ENCODE data around the gene TRIO.

TRIO gene

GRCh38 chr5:14258840-14259239 is 115.7 kb downstream of the TRIO start:
- no peaks in the 10 kb centered on the region for H3K36me3 ChIP-seq (replicated peaks; ENCODE audit: insufficient read depth, low read length)
- no peak overlapping the region for H3K4me3 ChIP-seq (ENCODE audit: low read length)
- no peak overlapping the region for H3K4me2 ChIP-seq (ENCODE audit: low read depth, low read length)
- no peak overlapping the region for H2AFZ ChIP-seq (ENCODE audit: low read length)
- H3K9ac ChIP-seq (ENCODE audit: low read length) = no peak overlapping the region
- TF ChIP-seq EZH2phosphoT487 (IDR thresholded peaks at IDR 0.05; ENCODE audit: low read length) = no peak
- TF ChIP-seq CTCF (IDR thresholded peaks at IDR 0.05; ENCODE audit: low read length) = no peak
- no peak for TF ChIP-seq EZH2 (optimal IDR thresholded peaks at IDR 0.05; ENCODE audit: low read depth, low read length)
- H3K4me1 ChIP-seq (ENCODE audit: low read length) = no peaks in the 10 kb centered on the region
- peaks cover 65% of the 10 kb centered on the region for H3K79me2 ChIP-seq (ENCODE audit: low read length)
- H3K27me3 ChIP-seq (replicated peaks; ENCODE audit: insufficient read depth, low read length) = no peaks in the 10 kb centered on the region
- no peak for DNase-seq
- H3K9me3 ChIP-seq (replicated peaks; ENCODE audit: insufficient read depth, low read length) = no peaks in the 10 kb centered on the region
- H3K27ac ChIP-seq (ENCODE audit: low read length) = no peak overlapping the region
- H3F3A ChIP-seq (ENCODE audit: insufficient read depth, low read length) = no peaks in the 10 kb centered on the region
- H3K9me2 ChIP-seq (replicated peaks; ENCODE audit: insufficient read depth, low read length) = no peaks in the 10 kb centered on the region
- no peaks in the 10 kb centered on the region for H4K20me1 ChIP-seq (ENCODE audit: insufficient read depth, low read length)

- no peak overlapping the region for H2AFZ ChIP-seq (ENCODE audit: low read length)
- no peak overlapping the region for H3K27ac ChIP-seq (ENCODE audit: low read length)
- no peaks in the 10 kb centered on the region for H3K9me2 ChIP-seq (replicated peaks; ENCODE audit: insufficient read depth, low read length)
- H3K9ac ChIP-seq (ENCODE audit: low read length) = no peak overlapping the region
- H3K27me3 ChIP-seq (replicated peaks; ENCODE audit: insufficient read depth, low read length) = no peaks in the 10 kb centered on the region
- DNase-seq = no peak
- no peak overlapping the region for H3K4me3 ChIP-seq (ENCODE audit: low read length)
- H3K79me2 ChIP-seq (ENCODE audit: low read length) = peaks cover 62% of the 10 kb centered on the region
- H3K4me1 ChIP-seq (ENCODE audit: low read length) = peaks cover 5% of the 10 kb centered on the region
- H3K36me3 ChIP-seq (replicated peaks; ENCODE audit: insufficient read depth, low read length) = no peaks in the 10 kb centered on the region
- TF ChIP-seq CTCF (IDR thresholded peaks at IDR 0.05; ENCODE audit: low read length) (no peak), EZH2phosphoT487 (IDR thresholded peaks at IDR 0.05; ENCODE audit: low read length) (no peak), EZH2 (optimal IDR thresholded peaks at IDR 0.05; ENCODE audit: low read depth, low read length) (no peak)
- no peak overlapping the region for H3K4me2 ChIP-seq (ENCODE audit: low read depth, low read length)
- H3K9me3 ChIP-seq (replicated peaks; ENCODE audit: insufficient read depth, low read length) = no peaks in the 10 kb centered on the region
- H4K20me1 ChIP-seq (ENCODE audit: insufficient read depth, low read length) = no peaks in the 10 kb centered on the region
- no peaks in the 10 kb centered on the region for H3F3A ChIP-seq (ENCODE audit: insufficient read depth, low read length)
These were observed 117.5 kb downstream of the TRIO start for GRCh38 chr5:14260637-14261036.

GRCh38 chr5:14261235-14261634 is 118.1 kb downstream of the TRIO start:
- DNase-seq = no peak
- Histone ChIP-seq H3K4me3 (ENCODE audit: low read length) (no peak overlapping the region), H3K79me2 (ENCODE audit: low read length) (peaks cover 66% of the 10 kb centered on the region), H3K36me3 (replicated peaks; ENCODE audit: insufficient read depth, low read length) (no peaks in the 10 kb centered on the region), H3K4me2 (ENCODE audit: low read depth, low read length) (no peak overlapping the region), H3K27me3 (replicated peaks; ENCODE audit: insufficient read depth, low read length) (no peaks in the 10 kb centered on the region), H3K9ac (ENCODE audit: low read length) (no peak overlapping the region), H3K9me3 (replicated peaks; ENCODE audit: insufficient read depth, low read length) (no peaks in the 10 kb centered on the region), H2AFZ (ENCODE audit: low read length) (no peak overlapping the region), H3K4me1 (ENCODE audit: low read length) (peaks cover 5% of the 10 kb centered on the region), H3K9me2 (replicated peaks; ENCODE audit: insufficient read depth, low read length) (no peaks in the 10 kb centered on the region), H4K20me1 (ENCODE audit: insufficient read depth, low read length) (no peaks in the 10 kb centered on the region), H3K27ac (ENCODE audit: low read length) (no peak overlapping the region), H3F3A (ENCODE audit: insufficient read depth, low read length) (no peaks in the 10 kb centered on the region)
- no peak for TF ChIP-seq EZH2 (optimal IDR thresholded peaks at IDR 0.05; ENCODE audit: low read depth, low read length)

GRCh38 chr5:14261856-14262611 is 118.9 kb downstream of the TRIO start:
- no peaks in the 10 kb centered on the region for H4K20me1 ChIP-seq (ENCODE audit: insufficient read depth, low read length)
- H3K4me1 ChIP-seq (ENCODE audit: low read length) = peaks cover 5% of the 10 kb centered on the region
- H3K4me3 ChIP-seq (ENCODE audit: low read length) = no peak overlapping the region
- no peak for TF ChIP-seq CTCF (IDR thresholded peaks at IDR 0.05; ENCODE audit: low read length)
- no peak overlapping the region for H3K9ac ChIP-seq (ENCODE audit: low read length)
- no peaks in the 10 kb centered on the region for H3K9me2 ChIP-seq (replicated peaks; ENCODE audit: insufficient read depth, low read length)
- peaks cover 65% of the 10 kb centered on the region for H3K79me2 ChIP-seq (ENCODE audit: low read length)
- no peak overlapping the region for H3K27ac ChIP-seq (ENCODE audit: low read length)
- no peak overlapping the region for H3K4me2 ChIP-seq (ENCODE audit: low read depth, low read length)
- H3F3A ChIP-seq (ENCODE audit: insufficient read depth, low read length) = no peaks in the 10 kb centered on the region
- no peaks in the 10 kb centered on the region for H3K27me3 ChIP-seq (replicated peaks; ENCODE audit: insufficient read depth, low read length)
- H3K9me3 ChIP-seq (replicated peaks; ENCODE audit: insufficient read depth, low read length) = no peaks in the 10 kb centered on the region
- DNase-seq = no peak
- no peak overlapping the region for H2AFZ ChIP-seq (ENCODE audit: low read length)
- H3K36me3 ChIP-seq (replicated peaks; ENCODE audit: insufficient read depth, low read length) = no peaks in the 10 kb centered on the region
